Left ventricle myocardium inferior (tissue), 1 donor: Measurements from ENCODE around the gene CLPSL1. TPM values are rescaled to one million over a fixed set of nuclear protein-coding genes. Genes with fewer than 3 reads are reported as not detected.
"Not testable (repeated sequence)": the region's sequence is repeated elsewhere in the genome, so short reads cannot be mapped to it uniquely, and the experiment has no call there.

Experiments used
- DNase-seq: peaks from one replicate; pipeline ENCODE4 v3.0.0-alpha.2; 2020
- H3K27ac ChIP-seq: fragments of 200-600 bp; replicated peaks from 2 replicates; pipeline ENCODE4 v1.8.0; 2021
- H3K27me3 ChIP-seq: fragments of 200-600 bp; 2 replicates; pipeline ENCODE4 v1.8.0; 2021; ENCODE audit warnings: low read depth
- H3K36me3 ChIP-seq: fragments of 200-600 bp; 2 replicates; pipeline ENCODE4 v1.8.0; 2021
- H3K4me1 ChIP-seq: fragments of 200-600 bp; 2 replicates; pipeline ENCODE4 v1.8.0; 2021
- H3K4me3 ChIP-seq: fragments of 200-600 bp; 2 replicates; pipeline ENCODE4 v1.8.0; 2021; ENCODE audit warnings: mild to moderate bottlenecking, moderate library complexity
- H3K9me3 ChIP-seq: fragments of 200-600 bp; replicated peaks from 2 replicates; pipeline ENCODE4 v1.8.0; 2021
- CTCF ChIP-seq: fragments of 200-600 bp; IDR thresholded peaks from 2 replicates; pipeline ENCODE4 v1.8.0; 2021; ENCODE audit warnings: antibody characterized with exemption, mild to moderate bottlenecking, borderline replicate concordance
- intact Hi-C: fragments of 100-400 bp; cut with micrococcal nuclease; formaldehyde crosslinking; loops from one replicate; pipeline ENCODE4 v1.11.0; 2022
- long read RNA-seq: library from polyadenylated mRNA; unstranded; transcript quantifications from one replicate; pipeline ENCODE4 v2.0.0, GENCODE V29; 2021
- total RNA-seq: library from RNA; stranded (reverse); fragmentation: NEBNext Ultra II Directional; extraction: Animal tissue kit (Norgen Biotek cat#: 25700); gene quantifications from one replicate; pipeline ENCODE4 v1.2.1, GENCODE V29; 2021
- donor health status: DM: no; HTN: yes; CAD: no; lungs with severe emphysema.

CLPSL1 gene, protein sequence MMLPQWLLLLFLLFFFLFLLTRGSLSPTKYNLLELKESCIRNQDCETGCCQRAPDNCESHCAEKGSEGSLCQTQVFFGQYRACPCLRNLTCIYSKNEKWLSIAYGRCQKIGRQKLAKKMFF
- not detected for total RNA-seq
- long read RNA-seq = 0 reads

DNA sequence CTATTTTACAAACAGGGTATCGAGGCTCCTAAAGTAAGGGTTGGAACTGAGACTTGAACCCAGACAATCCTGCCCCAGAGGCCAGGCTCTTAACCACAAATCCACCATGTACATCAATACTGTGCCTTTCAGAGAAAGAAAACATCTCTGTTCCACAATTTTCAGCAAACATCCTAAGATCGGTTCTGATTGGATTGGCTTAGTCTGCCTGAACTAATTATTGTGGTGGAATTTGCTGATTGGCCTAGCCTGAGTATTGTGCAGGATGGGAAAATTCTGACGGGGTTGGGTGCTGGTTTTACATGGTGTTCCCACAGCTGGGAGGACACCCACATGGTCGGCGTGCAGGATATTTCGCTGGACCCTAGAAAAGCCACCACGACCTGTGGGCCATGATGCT lies at the start of gene CLPSL1:
CLPSL1 (plus strand) TSS at position 301 of the 400 bp plus-strand sequence; CDS start at position 393, 92 bp downstream.
- H3K27ac ChIP-seq = no peak within 1 kb of the TSS
- no peaks in the 10 kb centered on the region for H3K9me3 ChIP-seq
- H3K36me3 ChIP-seq = no peaks in the 10 kb centered on the region
- H3K4me3 ChIP-seq = no peak within 1 kb of the TSS
- no peak for TF ChIP-seq CTCF
- H3K4me1 ChIP-seq = peaks cover 8% of the 10 kb centered on the region
- no peak for DNase-seq
- H3K27me3 ChIP-seq = peaks cover 88% of the 10 kb centered on the region
- intact Hi-C loops = no loop called here

DNA sequence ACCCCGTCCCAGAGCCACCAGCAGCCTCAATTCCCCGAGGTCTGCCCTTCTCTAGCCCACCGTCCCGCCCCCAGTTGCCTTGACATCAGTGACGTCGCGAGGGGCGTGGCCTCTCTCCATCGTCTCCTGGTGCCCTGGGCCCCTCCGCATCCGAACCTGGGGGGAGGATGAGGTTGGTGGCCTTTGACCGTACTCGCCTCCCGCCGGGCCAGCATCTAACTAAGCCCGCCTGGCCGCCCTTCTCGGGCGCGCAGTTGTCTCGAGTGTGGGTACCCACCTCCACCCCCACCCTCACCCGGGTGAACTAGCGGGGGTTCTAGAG lies 49.4 kb upstream of the CLPSL1 start:
- Histone ChIP-seq H3K27me3 (no peaks in the 10 kb centered on the region), H3K27ac (peak overlapping the region; percentile 100), H3K4me3 (peak overlapping the region; percentile 75), H3K9me3 (no peaks in the 10 kb centered on the region), H3K4me1 (peaks cover 79% of the 10 kb centered on the region), H3K36me3 (no peaks in the 10 kb centered on the region)
- DNase-seq = peak; percentile 99
- intact Hi-C loops = no loop called here
- TF ChIP-seq CTCF = no peak

DNA sequence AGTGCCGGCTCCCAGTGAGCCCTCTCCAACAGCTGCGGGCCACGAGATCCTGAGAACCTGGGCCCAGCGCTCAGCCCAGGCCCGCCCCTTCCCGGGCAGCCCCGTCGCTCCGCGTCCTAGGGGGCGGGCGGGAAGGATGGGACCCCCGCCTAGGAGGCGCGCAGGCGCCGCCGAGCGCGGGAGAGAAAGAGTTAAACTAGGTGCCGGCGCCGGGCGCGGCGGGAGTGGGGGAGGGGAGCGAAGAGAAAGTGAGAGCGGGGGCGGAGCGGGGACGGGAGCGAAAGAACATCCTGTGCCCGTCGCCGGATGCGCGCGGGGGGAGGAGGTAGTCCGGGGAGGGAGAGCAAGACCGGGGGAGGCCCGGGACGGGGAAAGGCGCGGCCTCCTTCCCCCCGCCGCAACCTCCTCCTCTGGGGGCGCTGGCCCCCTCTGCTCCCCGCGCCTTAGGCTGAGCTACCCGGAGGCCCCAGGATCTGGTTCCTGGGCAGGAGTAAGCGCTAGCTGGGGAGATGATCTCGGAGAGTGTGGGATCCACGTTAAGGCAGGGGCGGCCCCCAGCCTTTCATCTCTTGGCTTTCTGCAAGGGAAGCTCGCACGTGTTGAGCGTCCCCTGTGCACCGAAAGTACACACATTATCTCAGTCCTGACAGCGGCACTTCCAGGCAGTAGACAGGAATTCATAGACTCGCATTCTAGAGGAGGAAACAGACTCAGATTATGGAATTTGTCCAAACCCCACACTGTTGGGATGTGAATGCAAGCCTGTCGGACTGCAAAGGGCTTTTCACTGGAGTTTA lies 48.9 kb upstream of the CLPSL1 start:
- Histone ChIP-seq H3K4me3 (peak overlapping the region; percentile 75), H3K27me3 (no peaks in the 10 kb centered on the region), H3K27ac (peak overlapping the region; percentile 100), H3K4me1 (peaks cover 78% of the 10 kb centered on the region), H3K9me3 (no peaks in the 10 kb centered on the region), H3K36me3 (no peaks in the 10 kb centered on the region)
- peak; percentile 46 for TF ChIP-seq CTCF
- intact Hi-C loops = no loop called here
- DNase-seq = peak; percentile 99

- intact Hi-C loops = no loop called here
Measured at GRCh38 chr6:35733633-35734032, 47.2 kb upstream of the CLPSL1 start.

GRCh38 chr6:35734319-35734718 lies 46.5 kb upstream of the CLPSL1 start:
- H3K9me3 ChIP-seq, DNase-seq, H3K36me3 ChIP-seq, H3K27me3 ChIP-seq, intact Hi-C loops, H3K4me3 ChIP-seq: not testable (repeated sequence)
- Histone ChIP-seq H3K27ac (peak overlapping the region; percentile 100), H3K4me1 (peaks cover 68% of the 10 kb centered on the region)

More at GRCh38 chr6:35733633-35734032, 47.2 kb upstream of the CLPSL1 start:
- H3K9me3 ChIP-seq = no peaks in the 10 kb centered on the region
- H3K4me1 ChIP-seq = peaks cover 73% of the 10 kb centered on the region
- no peaks in the 10 kb centered on the region for H3K36me3 ChIP-seq
- TF ChIP-seq CTCF = no peak
- no peaks in the 10 kb centered on the region for H3K27me3 ChIP-seq
- H3K27ac ChIP-seq = peak overlapping the region; percentile 100
- H3K4me3 ChIP-seq = no peak overlapping the region
- no peak for DNase-seq

- no peak overlapping the region for H3K27ac ChIP-seq
- no peaks in the 10 kb centered on the region for H3K27me3 ChIP-seq
- H3K36me3 ChIP-seq = no peaks in the 10 kb centered on the region
- intact Hi-C loops = loop anchor here (5.0 kb wide), 1 partner anchor 213 kb away; no protein-coding TSS in a partner anchor
- no peak for DNase-seq
- no peak for TF ChIP-seq CTCF
- H3K9me3 ChIP-seq = no peaks in the 10 kb centered on the region
- peaks cover 63% of the 10 kb centered on the region for H3K4me1 ChIP-seq
- no peak overlapping the region for H3K4me3 ChIP-seq
Measured at GRCh38 chr6:35735452-35735851, 45.4 kb upstream of the CLPSL1 start.
